ENCODE measurements around the gene NAGLU.

Gene NAGLU

GRCh38 chr17:42508426-42509165, 27.4 kb upstream of the NAGLU start:
- H3K27ac ChIP-seq = no peak overlapping the region
- TF ChIP-seq ZFX (IDR thresholded peaks at IDR 0.05) = no peak
- no peak for TF ChIP-seq CTCF (conservative IDR thresholded peaks at IDR 0.05)

GRCh38 chr17:42509409-42509808, 26.6 kb upstream of the NAGLU start:
- H3K27ac ChIP-seq = no peak overlapping the region
- TF ChIP-seq ZFX (IDR thresholded peaks at IDR 0.05) = no peak
- no peak for TF ChIP-seq CTCF (conservative IDR thresholded peaks at IDR 0.05)

GRCh38 chr17:42509841-42510240, 26.2 kb upstream of the NAGLU start:
- TF ChIP-seq ZFX (IDR thresholded peaks at IDR 0.05) (no peak), CTCF (conservative IDR thresholded peaks at IDR 0.05) (no peak)
- H3K27ac ChIP-seq = no peak overlapping the region

- no peak overlapping the region for H3K27ac ChIP-seq
- TF ChIP-seq CTCF (conservative IDR thresholded peaks at IDR 0.05) (no peak), ZFX (IDR thresholded peaks at IDR 0.05) (no peak)
Observed at GRCh38 chr17:42512246-42512645, 23.8 kb upstream of the NAGLU start.

GRCh38 chr17:42512733-42513251, 23.2 kb upstream of the NAGLU start:
- H3K27ac ChIP-seq = no peak overlapping the region
- TF ChIP-seq CTCF (conservative IDR thresholded peaks at IDR 0.05) (no peak), ZFX (IDR thresholded peaks at IDR 0.05) (no peak)

- no peak overlapping the region for H3K27ac ChIP-seq
- no peak for TF ChIP-seq ZFX (IDR thresholded peaks at IDR 0.05)
- no peak for TF ChIP-seq CTCF (conservative IDR thresholded peaks at IDR 0.05)
Observed at GRCh38 chr17:42513686-42514085, 22.4 kb upstream of the NAGLU start.

- TF ChIP-seq CTCF (conservative IDR thresholded peaks at IDR 0.05) (no peak), ZFX (IDR thresholded peaks at IDR 0.05) (no peak)
- H3K27ac ChIP-seq = no peak overlapping the region
Observed at GRCh38 chr17:42514279-42514678, 21.8 kb upstream of the NAGLU start.

Measured in C4-2B (cell line).